Suppressor macrophage (primary cell): ENCODE measurements around the gene ISYNA1.

Experiments used
- DNase-seq, 4 experiments: peaks; one replicate each; pipeline ENCODE4 v3.0.0-alpha.2; 2020 to 2022

ISYNA1 gene

GRCh38 chr19:18467978-18468377 lies 30.0 kb upstream of the ISYNA1 start:
- no peak for DNase-seq

DNA sequence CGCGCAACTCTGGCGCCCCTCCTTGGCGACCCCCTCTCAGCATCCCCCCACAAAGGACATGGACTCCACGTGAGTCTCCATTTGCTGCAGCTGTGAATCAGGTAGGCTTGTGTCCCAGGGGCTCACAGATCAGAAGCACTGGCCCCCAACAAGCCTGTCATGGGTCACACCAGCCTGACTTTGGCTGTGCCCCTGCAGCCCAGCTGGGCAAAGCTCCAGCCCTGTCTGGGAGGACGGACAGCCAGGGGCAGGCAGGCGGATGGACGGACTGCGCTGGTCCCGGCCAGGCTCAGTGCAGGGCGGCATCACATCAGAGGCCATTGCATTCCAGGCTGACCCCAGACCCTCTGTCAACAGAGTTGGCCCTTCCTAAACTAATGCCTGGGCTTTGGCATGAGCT lies 28.4 kb upstream of the ISYNA1 start:
- no peak for DNase-seq

GRCh38 chr19:18465964-18466339 lies 28.0 kb upstream of the ISYNA1 start:
- DNase-seq = no peak

- DNase-seq = no peak
Observed at GRCh38 chr19:18465214-18465963, 27.5 kb upstream of the ISYNA1 start.

DNA sequence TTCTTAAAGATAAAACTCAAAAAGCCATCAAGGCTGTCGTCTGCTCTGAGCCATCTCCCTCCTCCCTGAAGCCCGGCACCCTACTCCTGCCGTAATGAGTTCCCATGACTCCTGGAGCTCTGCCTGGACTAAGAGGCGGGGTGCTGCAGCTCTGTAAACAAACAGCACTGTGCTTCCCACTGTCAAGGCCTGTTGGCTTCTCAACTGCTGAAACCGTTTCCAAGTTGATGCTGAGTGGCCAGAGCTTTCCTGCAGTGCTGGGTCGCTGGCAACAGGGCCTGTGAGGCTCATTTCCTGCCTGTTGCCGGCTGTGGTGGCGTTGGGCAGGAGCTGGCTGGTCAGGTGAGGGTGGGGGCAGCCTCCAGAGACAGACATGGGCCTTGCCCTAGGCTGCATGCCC lies 26.7 kb upstream of the ISYNA1 start:
- peak in 2 of 4 experiments; percentile 27 to 30 for DNase-seq

- DNase-seq = no peak
Observed at GRCh38 chr19:18461471-18461870, 23.5 kb upstream of the ISYNA1 start.

- DNase-seq = no peak
Observed at GRCh38 chr19:18460900-18461299, 23.0 kb upstream of the ISYNA1 start.

GRCh38 chr19:18457483-18458331 lies 19.8 kb upstream of the ISYNA1 start:
- DNase-seq = no peak

DNA sequence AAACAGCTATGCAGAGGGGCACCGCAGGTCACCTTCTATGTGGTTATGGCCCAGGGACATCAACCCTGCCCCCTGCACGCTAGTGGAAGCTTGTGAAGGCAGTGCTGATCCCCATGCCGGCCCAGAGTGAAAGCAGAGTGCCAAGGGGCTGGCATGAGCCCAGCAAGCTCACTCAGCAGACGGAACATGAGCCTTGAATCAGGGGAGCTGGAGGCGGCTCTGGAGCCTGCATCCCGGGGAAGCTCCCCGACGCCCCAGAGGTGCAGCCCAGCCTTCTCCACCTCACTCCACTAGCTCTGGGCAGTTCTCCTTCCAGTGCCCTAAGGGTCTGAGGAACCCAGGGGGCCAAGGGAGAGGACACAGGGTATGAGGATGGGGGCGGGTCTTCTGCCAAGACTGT lies 19.0 kb upstream of the ISYNA1 start:
- no peak for DNase-seq

- no peak for DNase-seq
Observed at GRCh38 chr19:18456279-18456678, 18.3 kb upstream of the ISYNA1 start.

- no peak for DNase-seq
Observed at GRCh38 chr19:18453269-18454024, 15.5 kb upstream of the ISYNA1 start.

DNA sequence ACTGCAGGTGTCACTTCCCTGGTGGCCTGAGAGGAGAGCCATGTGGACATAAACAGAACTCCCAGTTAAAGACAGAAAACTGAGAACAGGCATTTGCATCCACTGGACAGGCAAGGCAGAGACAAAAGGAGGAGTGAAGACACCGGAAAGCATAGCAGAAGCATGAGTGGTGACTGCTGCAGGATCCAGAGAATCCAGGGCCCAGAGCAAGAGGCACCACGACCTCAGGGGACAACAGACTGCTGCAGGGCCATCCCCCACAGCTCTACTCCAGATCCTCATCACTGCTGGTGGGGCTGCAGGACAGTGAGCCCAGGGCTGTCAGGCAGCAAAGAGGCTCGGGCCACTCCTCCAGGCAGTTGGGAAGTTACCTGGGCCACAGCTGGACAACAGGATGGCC lies 14.5 kb upstream of the ISYNA1 start:
- DNase-seq = no peak

GRCh38 chr19:18450931-18451836 lies 13.3 kb upstream of the ISYNA1 start:
- peak; percentile 69 to 89 (median 83) for DNase-seq

GRCh38 chr19:18450021-18450930 lies 12.3 kb upstream of the ISYNA1 start:
- no peak for DNase-seq

DNA sequence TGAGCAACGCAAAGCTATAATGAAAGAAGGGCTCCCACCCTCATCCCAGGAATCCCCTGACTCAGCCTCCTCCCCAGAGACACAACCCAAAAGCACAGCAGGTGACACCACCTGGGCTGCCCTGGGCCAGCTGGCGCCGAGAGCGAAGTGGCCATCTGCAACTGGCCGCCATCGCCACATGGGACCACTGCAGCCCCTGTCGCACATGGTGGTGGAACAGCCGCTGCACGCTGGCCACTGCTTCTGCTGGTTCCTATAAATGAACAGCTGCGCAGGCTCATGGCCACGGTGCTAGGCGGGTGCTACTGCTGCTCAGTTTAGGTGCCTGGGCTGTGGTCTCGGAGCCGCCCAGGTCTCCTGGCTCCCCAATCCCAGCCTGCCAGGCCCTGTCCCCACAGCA lies 11.6 kb upstream of the ISYNA1 start:
- DNase-seq = no peak

DNA sequence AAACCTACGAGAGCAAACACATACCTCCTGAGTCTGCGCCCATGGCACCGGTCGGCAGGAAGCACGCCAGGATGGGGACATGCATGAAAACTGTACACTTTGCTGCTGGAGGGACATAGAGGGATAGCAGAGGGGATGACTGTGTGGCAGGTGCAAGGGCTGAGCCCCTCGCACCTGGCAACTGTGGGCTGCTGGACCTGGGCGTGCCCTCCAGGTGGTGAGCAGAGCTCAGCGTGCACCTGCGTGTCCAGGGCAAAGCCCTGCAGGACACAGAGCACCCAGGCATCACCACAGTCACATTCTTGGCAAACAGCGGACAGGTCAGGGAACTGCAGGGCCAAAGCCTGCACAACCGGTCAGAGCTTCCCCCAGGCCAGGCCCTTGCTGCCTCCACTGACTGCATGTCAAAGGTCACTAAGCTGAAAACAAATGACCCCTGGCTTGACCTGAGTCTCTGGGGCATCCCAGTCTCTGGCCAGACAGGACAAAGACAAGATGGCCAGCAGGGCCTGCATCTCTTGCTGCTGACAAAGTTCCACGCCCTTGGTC lies 9.0 kb upstream of the ISYNA1 start:
- no peak for DNase-seq

GRCh38 chr19:18446145-18446810 lies 8.3 kb upstream of the ISYNA1 start:
- DNase-seq = no peak

- DNase-seq = no peak
Observed at GRCh38 chr19:18445262-18445948, 7.5 kb upstream of the ISYNA1 start.

DNA sequence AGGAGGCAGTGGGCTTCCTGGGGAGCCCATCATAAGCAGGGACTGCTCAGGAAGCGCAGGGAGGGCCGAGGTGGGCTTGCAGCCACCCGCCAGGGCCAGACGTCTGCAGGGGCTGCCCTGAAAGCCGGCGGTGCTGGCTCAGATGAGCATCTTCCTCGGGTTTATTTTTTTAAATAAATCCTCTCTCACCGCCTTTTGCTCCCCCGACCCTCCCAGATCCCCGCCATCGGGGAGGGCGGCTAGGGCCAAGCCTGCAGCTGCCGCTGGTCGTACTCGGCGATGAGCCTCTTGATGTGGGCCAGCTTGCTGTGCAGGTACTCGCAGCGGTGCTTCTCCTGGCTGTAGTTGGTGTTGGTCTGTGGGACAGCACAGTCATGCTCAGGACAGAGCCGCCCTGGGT lies 6.6 kb upstream of the ISYNA1 start:
- DNase-seq = no peak

DNA sequence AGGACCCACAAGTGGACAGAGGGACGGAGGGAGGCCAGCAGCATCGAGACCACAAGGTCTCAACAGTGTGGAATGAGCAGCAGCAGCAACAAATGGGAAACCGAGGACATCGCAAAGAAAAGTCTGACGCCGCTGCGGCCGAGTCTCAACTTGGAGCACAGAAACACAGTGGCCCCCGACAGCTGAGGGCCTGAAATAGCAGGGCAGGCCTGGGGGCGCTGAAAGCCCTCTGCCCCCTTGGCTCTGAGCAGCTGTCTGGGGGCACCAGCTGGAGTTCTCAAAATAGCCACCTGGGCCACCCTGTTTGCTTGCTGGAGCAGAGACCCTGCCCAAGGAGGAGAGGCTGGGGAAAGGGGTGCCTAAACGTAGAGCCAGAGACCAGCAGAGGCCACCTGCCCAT lies 5.9 kb upstream of the ISYNA1 start:
- no peak for DNase-seq
